ENCODE results near the gene DPY30.
"Not testable (repeated sequence)": the region's sequence is repeated elsewhere in the genome, so short reads cannot be mapped to it uniquely, and the experiment has no call there.

Gene DPY30

GRCh38 chr2:32039447-32040219 lies at the start of gene DPY30:
Gene DPY30, minus strand, starts transcription at chr2:32039805. Its CDS starts 349 bp downstream, at chr2:32039456.
- DNase-seq (ENCODE audit: insufficient read length, low spot score), result peak; percentile 90
- FAIRE-seq, result peak; percentile 65
- peak; percentile 98 for TF ChIP-seq POLR2A (IDR thresholded peaks at IDR 0.05; ENCODE audit: low read depth, low read length)

- no peak for TF ChIP-seq POLR2A (IDR thresholded peaks at IDR 0.05; ENCODE audit: low read depth, low read length)
- FAIRE-seq (no peak), DNase-seq (ENCODE audit: insufficient read length, low spot score) (no peak)
These were observed 34.5 kb upstream of the DPY30 start for GRCh38 chr2:32074134-32074506.

GRCh38 chr2:32067549-32067948 lies 27.9 kb upstream of the DPY30 start:
- no peak for TF ChIP-seq POLR2A (IDR thresholded peaks at IDR 0.05; ENCODE audit: low read depth, low read length)
- DNase-seq (ENCODE audit: insufficient read length, low spot score) (no peak), FAIRE-seq (no peak)

GRCh38 chr2:32064713-32065112 lies 25.1 kb upstream of the DPY30 start:
- DNase-seq (ENCODE audit: insufficient read length, low spot score) (no peak), FAIRE-seq (no peak)
- no peak for TF ChIP-seq POLR2A (IDR thresholded peaks at IDR 0.05; ENCODE audit: low read depth, low read length)

GRCh38 chr2:32064021-32064601 lies 24.5 kb upstream of the DPY30 start:
- no peak for DNase-seq (ENCODE audit: insufficient read length, low spot score)
- TF ChIP-seq POLR2A (IDR thresholded peaks at IDR 0.05; ENCODE audit: low read depth, low read length), result peak; percentile 36; the same call in 1 of the 2 replicates

GRCh38 chr2:32063310-32064020 lies 23.9 kb upstream of the DPY30 start, which contains the start of gene SPAST:
Gene SPAST, plus strand, starts transcription at chr2:32063556. Its CDS starts 276 bp downstream, at chr2:32063832.
- DNase-seq (ENCODE audit: insufficient read length, low spot score) (peak; percentile 97), FAIRE-seq (peak; percentile 70)
- TF ChIP-seq POLR2A (IDR thresholded peaks at IDR 0.05; ENCODE audit: low read depth, low read length), result peak; percentile 58

More at GRCh38 chr2:32064021-32064601, 24.5 kb upstream of the DPY30 start:
- no peak for FAIRE-seq

GRCh38 chr2:32061973-32062861 lies 22.6 kb upstream of the DPY30 start:
- DNase-seq (ENCODE audit: insufficient read length, low spot score) (peak; percentile 52), FAIRE-seq (peak; percentile 68)
- no peak for TF ChIP-seq POLR2A (IDR thresholded peaks at IDR 0.05; ENCODE audit: low read depth, low read length)

GRCh38 chr2:32061430-32061829 lies 21.8 kb upstream of the DPY30 start:
- no peak for TF ChIP-seq POLR2A (IDR thresholded peaks at IDR 0.05; ENCODE audit: low read depth, low read length)
- DNase-seq (ENCODE audit: insufficient read length, low spot score) (no peak), FAIRE-seq (no peak)

- DNase-seq (ENCODE audit: insufficient read length, low spot score) (no peak), FAIRE-seq (no peak)
- no peak for TF ChIP-seq POLR2A (IDR thresholded peaks at IDR 0.05; ENCODE audit: low read depth, low read length)
These were observed 20.7 kb upstream of the DPY30 start for GRCh38 chr2:32060266-32060665.

- DNase-seq (ENCODE audit: insufficient read length, low spot score) (no peak), FAIRE-seq (peak; percentile 88)
- TF ChIP-seq POLR2A (IDR thresholded peaks at IDR 0.05; ENCODE audit: low read depth, low read length), result no peak
These were observed 18.5 kb upstream of the DPY30 start for GRCh38 chr2:32058130-32058529.

- not testable (repeated sequence) for FAIRE-seq; DNase-seq (ENCODE audit: insufficient read length, low spot score)
These were observed 15.0 kb upstream of the DPY30 start for GRCh38 chr2:32054583-32054982.

- FAIRE-seq, result no peak
- TF ChIP-seq POLR2A (IDR thresholded peaks at IDR 0.05; ENCODE audit: low read depth, low read length), result no peak
- DNase-seq (ENCODE audit: insufficient read length, low spot score), result no peak
These were observed 12.3 kb upstream of the DPY30 start for GRCh38 chr2:32051836-32052439.

GRCh38 chr2:32043561-32043960 lies 4.0 kb upstream of the DPY30 start:
- no peak for DNase-seq (ENCODE audit: insufficient read length, low spot score)
- no peak for TF ChIP-seq POLR2A (IDR thresholded peaks at IDR 0.05; ENCODE audit: low read depth, low read length)
- FAIRE-seq, result no peak

- DNase-seq (ENCODE audit: insufficient read length, low spot score); FAIRE-seq: not testable (repeated sequence)
These were observed 5.3 kb downstream of the DPY30 start for GRCh38 chr2:32034198-32034887.

GRCh38 chr2:32018789-32019482 lies 20.7 kb downstream of the DPY30 start:
- not testable (repeated sequence) for DNase-seq (ENCODE audit: insufficient read length, low spot score); FAIRE-seq

All from H54 (cell line).